ENCODE results near the gene PROZ. TPM values are rescaled to one million over a fixed set of nuclear protein-coding genes. Genes with fewer than 3 reads are reported as not detected.

PROZ gene
- total RNA-seq, 1 experiment from 2014 or later = not detected

- H3K4me1 Mint-ChIP-seq = peaks cover 18 to 28% of the 10 kb centered on the region in 2 experiments
- peaks cover 27 to 79% (median 77%) of the 10 kb centered on the region in 3 experiments for H3K36me3 Mint-ChIP-seq (ENCODE audit: insufficient read depth in 1 of 3, low read depth in 3 of 3)
- H3K9me3 Mint-ChIP-seq = no peaks in the 10 kb centered on the region
- Histone ChIP-seq H3K18ac (ENCODE audit: insufficient read length, low read depth, low read length) (no peak overlapping the region), H3K79me2 (ENCODE audit: insufficient read depth, low read length) (no peaks in the 10 kb centered on the region), H2BK12ac (ENCODE audit: insufficient read length, low read depth, low read length) (no peak overlapping the region), H3K4me2 (ENCODE audit: insufficient read depth, insufficient read length, low read length) (no peak overlapping the region), H3K27me3 (ENCODE audit: insufficient read depth, low read length) (no peaks in the 10 kb centered on the region), H3K23ac (ENCODE audit: insufficient read length, low read depth, low read length) (no peak overlapping the region), H2BK15ac (ENCODE audit: low read depth, low read length) (no peak overlapping the region), H3T11ph (ENCODE audit: low read length) (no peak overlapping the region), H4K91ac (ENCODE audit: insufficient read length, low read depth, low read length) (no peak overlapping the region), H2AK5ac (ENCODE audit: insufficient read length, low read length) (no peak overlapping the region), H3K14ac (ENCODE audit: insufficient read depth, low read length) (no peak overlapping the region), H3K56ac (ENCODE audit: insufficient read length, low read depth, low read length) (no peak overlapping the region), H3K4me1 (ENCODE audit: insufficient read depth, low read length) (no peaks in the 10 kb centered on the region), H4K20me1 (ENCODE audit: control insufficient read depth, insufficient read depth, insufficient read length) (no peaks in the 10 kb centered on the region), H3K79me1 (ENCODE audit: insufficient read depth, low read depth, low read length, poor library complexity, severe bottlenecking) (peaks cover 3% of the 10 kb centered on the region), H4K5ac (ENCODE audit: insufficient read length, low read depth, low read length) (no peak overlapping the region), H2BK120ac (ENCODE audit: low read depth, low read length, poor library complexity, severe bottlenecking) (no peak overlapping the region), H3K9me3 (ENCODE audit: control insufficient read depth, low read depth, low read length) (no peaks in the 10 kb centered on the region), H3K27ac (ENCODE audit: insufficient read length, low read depth, low read length) (no peak overlapping the region), H4K8ac (replicated peaks; ENCODE audit: insufficient read length, low read depth, low read length) (no peak overlapping the region), H2BK20ac (ENCODE audit: low read depth, low read length, poor library complexity, severe bottlenecking) (no peak overlapping the region), H2BK5ac (ENCODE audit: insufficient read length, low read length) (no peak overlapping the region), H3K4ac (ENCODE audit: low read depth, low read length) (no peak overlapping the region), H3K9ac (ENCODE audit: extremely low read depth, insufficient read length, low read length) (no peak overlapping the region), H3K23me2 (ENCODE audit: insufficient read length, low read depth, low read length, poor library complexity, severe bottlenecking) (no peaks in the 10 kb centered on the region), H2AFZ (ENCODE audit: low read length) (no peak overlapping the region)
- no peak overlapping the region for H3K27ac Mint-ChIP-seq
- no peaks in the 10 kb centered on the region; the same call in 1 of the 2 replicates for H3K27me3 Mint-ChIP-seq (ENCODE audit: low read depth)
- TF ChIP-seq, protein P1, sequence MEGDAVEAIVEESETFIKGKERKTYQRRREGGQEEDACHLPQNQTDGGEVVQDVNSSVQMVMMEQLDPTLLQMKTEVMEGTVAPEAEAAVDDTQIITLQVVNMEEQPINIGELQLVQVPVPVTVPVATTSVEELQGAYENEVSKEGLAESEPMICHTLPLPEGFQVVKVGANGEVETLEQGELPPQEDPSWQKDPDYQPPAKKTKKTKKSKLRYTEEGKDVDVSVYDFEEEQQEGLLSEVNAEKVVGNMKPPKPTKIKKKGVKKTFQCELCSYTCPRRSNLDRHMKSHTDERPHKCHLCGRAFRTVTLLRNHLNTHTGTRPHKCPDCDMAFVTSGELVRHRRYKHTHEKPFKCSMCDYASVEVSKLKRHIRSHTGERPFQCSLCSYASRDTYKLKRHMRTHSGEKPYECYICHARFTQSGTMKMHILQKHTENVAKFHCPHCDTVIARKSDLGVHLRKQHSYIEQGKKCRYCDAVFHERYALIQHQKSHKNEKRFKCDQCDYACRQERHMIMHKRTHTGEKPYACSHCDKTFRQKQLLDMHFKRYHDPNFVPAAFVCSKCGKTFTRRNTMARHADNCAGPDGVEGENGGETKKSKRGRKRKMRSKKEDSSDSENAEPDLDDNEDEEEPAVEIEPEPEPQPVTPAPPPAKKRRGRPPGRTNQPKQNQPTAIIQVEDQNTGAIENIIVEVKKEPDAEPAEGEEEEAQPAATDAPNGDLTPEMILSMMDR (conservative IDR thresholded peaks at IDR 0.05) = no peak
- no CpG with 5 or more reads among the region's 4 CpGs for WGBS (ENCODE audit: extremely low coverage, insufficient read length, low lambda C conversion rate)
- no peak overlapping the region for H3K4me3 Mint-ChIP-seq
- no peak for DNase-seq
These were observed 23.6 kb downstream of the PROZ start for GRCh38 chr13:113182046-113182445.

Measured in H9 (cell line).